Right lobe of liver (tissue), 4 donors: Measurements from ENCODE around the gene LMBRD1.

ENCODE experiments used
- POLR2A ChIP-seq: fragments of 450-650 bp; IDR thresholded peaks from one replicate; pipeline ENCODE4 v1.6.1; 2017; ENCODE audit warnings: antibody characterized with exemption, mild to moderate bottlenecking
- TF ChIP-seq, protein P1 (sequence below), 4 donors: fragments of 200-600 bp in 3 of 4; fragments of 450-650 bp in 1 of 4; IDR thresholded peaks; one replicate each; pipeline versions ENCODE4 v1.5.1 to v1.8.0; 2016 to 2022; ENCODE audit warnings: antibody characterized with exemption in 4 of 4, mild to moderate bottlenecking in 2 of 4
- donor health status: DM: no; HTN: no; CAD: no.
- donor health status: DM: no; HTN: no; CAD: no.
- donor health status: DM: no; HTN: yes; CAD: no.

DNA sequence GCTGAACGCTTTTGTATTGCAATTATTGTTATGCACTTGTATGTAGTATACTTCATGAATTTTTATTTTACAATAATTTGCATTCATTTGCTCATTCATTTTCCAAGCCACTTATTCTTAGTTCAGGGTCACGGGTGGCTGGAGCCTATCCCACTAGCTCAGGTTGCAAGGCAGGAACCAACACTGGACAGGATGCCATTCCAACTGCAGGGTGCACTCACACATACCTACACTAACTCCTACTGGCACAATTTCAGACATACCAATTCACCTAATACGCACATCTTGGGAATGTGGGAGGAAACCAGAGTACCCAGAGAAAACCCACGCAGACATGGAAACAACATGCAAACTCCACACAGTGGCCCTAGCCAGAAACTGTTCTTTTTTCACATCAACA lies 61.8 kb downstream of the LMBRD1 start:
- no peak for TF ChIP-seq POLR2A
- TF ChIP-seq, protein P1, sequence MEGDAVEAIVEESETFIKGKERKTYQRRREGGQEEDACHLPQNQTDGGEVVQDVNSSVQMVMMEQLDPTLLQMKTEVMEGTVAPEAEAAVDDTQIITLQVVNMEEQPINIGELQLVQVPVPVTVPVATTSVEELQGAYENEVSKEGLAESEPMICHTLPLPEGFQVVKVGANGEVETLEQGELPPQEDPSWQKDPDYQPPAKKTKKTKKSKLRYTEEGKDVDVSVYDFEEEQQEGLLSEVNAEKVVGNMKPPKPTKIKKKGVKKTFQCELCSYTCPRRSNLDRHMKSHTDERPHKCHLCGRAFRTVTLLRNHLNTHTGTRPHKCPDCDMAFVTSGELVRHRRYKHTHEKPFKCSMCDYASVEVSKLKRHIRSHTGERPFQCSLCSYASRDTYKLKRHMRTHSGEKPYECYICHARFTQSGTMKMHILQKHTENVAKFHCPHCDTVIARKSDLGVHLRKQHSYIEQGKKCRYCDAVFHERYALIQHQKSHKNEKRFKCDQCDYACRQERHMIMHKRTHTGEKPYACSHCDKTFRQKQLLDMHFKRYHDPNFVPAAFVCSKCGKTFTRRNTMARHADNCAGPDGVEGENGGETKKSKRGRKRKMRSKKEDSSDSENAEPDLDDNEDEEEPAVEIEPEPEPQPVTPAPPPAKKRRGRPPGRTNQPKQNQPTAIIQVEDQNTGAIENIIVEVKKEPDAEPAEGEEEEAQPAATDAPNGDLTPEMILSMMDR (IDR thresholded peaks at IDR 0.05) = no peak
